ENCODE data around the gene SETD3. TPM values are rescaled to one million over a fixed set of nuclear protein-coding genes. Genes with fewer than 3 reads are reported as not detected.

The SETD3 gene
- total RNA-seq, 2 donors from 2014 or later: 84.2 to 114 TPM

- H3K4me1 ChIP-seq: peaks cover 0 to 59% of the 10 kb centered on the region in 2 donors
- H3K27ac ChIP-seq: no peak overlapping the region
- no peaks in the 10 kb centered on the region for H3K36me3 ChIP-seq
- no peak for DNase-seq (ENCODE audit: low spot score)
- no peak for TF ChIP-seq CTCF (IDR thresholded peaks at IDR 0.05)
- no peak overlapping the region for H3K4me3 ChIP-seq
- H3K9me3 ChIP-seq: no peaks in the 10 kb centered on the region
- no peaks in the 10 kb centered on the region for H3K27me3 ChIP-seq
Observed at GRCh38 chr14:99475179-99475578, 5.5 kb downstream of the SETD3 start.

GRCh38 chr14:99473458-99473857 lies 7.2 kb downstream of the SETD3 start:
- TF ChIP-seq CTCF (IDR thresholded peaks at IDR 0.05): no peak
- Histone ChIP-seq H3K27ac (no peak overlapping the region), H3K4me3 (no peak overlapping the region), H3K4me1 (peaks cover 0 to 53% of the 10 kb centered on the region in 2 donors), H3K36me3 (no peaks in the 10 kb centered on the region), H3K27me3 (no peaks in the 10 kb centered on the region), H3K9me3 (no peaks in the 10 kb centered on the region)
- DNase-seq (ENCODE audit: low spot score): no peak

- H3K36me3 ChIP-seq: no peaks in the 10 kb centered on the region
- H3K27ac ChIP-seq: no peak overlapping the region
- H3K4me1 ChIP-seq: peaks cover 0 to 53% of the 10 kb centered on the region in 2 donors
Observed at GRCh38 chr14:99472937-99473336, 7.7 kb downstream of the SETD3 start.

GRCh38 chr14:99471731-99472130 lies 8.9 kb downstream of the SETD3 start:
- H3K4me1 ChIP-seq: peaks cover 0 to 57% of the 10 kb centered on the region in 2 donors
- H3K27ac ChIP-seq: no peak overlapping the region
- H3K4me3 ChIP-seq: no peak overlapping the region
- H3K36me3 ChIP-seq: no peaks in the 10 kb centered on the region
- H3K9me3 ChIP-seq: no peaks in the 10 kb centered on the region
- no peak for TF ChIP-seq CTCF (IDR thresholded peaks at IDR 0.05)
- H3K27me3 ChIP-seq: no peaks in the 10 kb centered on the region
- DNase-seq (ENCODE audit: low spot score): no peak

More at GRCh38 chr14:99472937-99473336, 7.7 kb downstream of the SETD3 start:
- DNase-seq (ENCODE audit: low spot score): no peak
- H3K4me3 ChIP-seq: no peak overlapping the region
- H3K27me3 ChIP-seq: no peaks in the 10 kb centered on the region
- no peak for TF ChIP-seq CTCF (IDR thresholded peaks at IDR 0.05)
- H3K9me3 ChIP-seq: no peaks in the 10 kb centered on the region

- no peak for TF ChIP-seq CTCF (IDR thresholded peaks at IDR 0.05)
- Histone ChIP-seq H3K27me3 (no peaks in the 10 kb centered on the region), H3K4me1 (peaks cover 0 to 41% of the 10 kb centered on the region in 2 donors), H3K36me3 (peaks cover 16% of the 10 kb centered on the region), H3K9me3 (no peaks in the 10 kb centered on the region), H3K27ac (no peak overlapping the region), H3K4me3 (no peak overlapping the region)
- no peak for DNase-seq (ENCODE audit: low spot score)
Observed at GRCh38 chr14:99468836-99469592, 11.6 kb downstream of the SETD3 start.

- no peak for DNase-seq (ENCODE audit: low spot score)
- H3K4me1 ChIP-seq: peaks cover 0 to 31% of the 10 kb centered on the region in 2 donors
- no peak for TF ChIP-seq CTCF (IDR thresholded peaks at IDR 0.05)
- H3K27ac ChIP-seq: no peak overlapping the region
- H3K4me3 ChIP-seq: no peak overlapping the region
- no peaks in the 10 kb centered on the region for H3K27me3 ChIP-seq
- H3K36me3 ChIP-seq: peaks cover 18% of the 10 kb centered on the region
- H3K9me3 ChIP-seq: no peaks in the 10 kb centered on the region
Observed at GRCh38 chr14:99468081-99468480, 12.6 kb downstream of the SETD3 start.
